Left lobe of liver (tissue), 2 donors: Measurements from ENCODE around the gene PGBD5. TPM values are rescaled to one million over a fixed set of nuclear protein-coding genes. Genes with fewer than 3 reads are reported as not detected.

Source experiments
- ATAC-seq: fragments of 200-7000 bp; cut with Tn5 transposase; one replicate; pipeline ENCODE4 v1.9.1; 2020; ENCODE audit warnings: mild to moderate bottlenecking, moderate library complexity
- DNase-seq: peaks from one replicate; pipeline ENCODE4 v3.0.0-alpha.2; 2020; ENCODE audit warnings: low spot score
- total RNA-seq: library from RNA; stranded (reverse); gene quantifications from one replicate; pipeline ENCODE4 v1.2.1, GENCODE V29; 2021
- donor health status: DM: no; HTN: no; CAD: no; lungs with moderate emphysema.
- donor health status: DM: no; HTN: yes; CAD: no.

The PGBD5 gene
- total RNA-seq, 1 donor from 2014 or later: 7.5 TPM

DNA sequence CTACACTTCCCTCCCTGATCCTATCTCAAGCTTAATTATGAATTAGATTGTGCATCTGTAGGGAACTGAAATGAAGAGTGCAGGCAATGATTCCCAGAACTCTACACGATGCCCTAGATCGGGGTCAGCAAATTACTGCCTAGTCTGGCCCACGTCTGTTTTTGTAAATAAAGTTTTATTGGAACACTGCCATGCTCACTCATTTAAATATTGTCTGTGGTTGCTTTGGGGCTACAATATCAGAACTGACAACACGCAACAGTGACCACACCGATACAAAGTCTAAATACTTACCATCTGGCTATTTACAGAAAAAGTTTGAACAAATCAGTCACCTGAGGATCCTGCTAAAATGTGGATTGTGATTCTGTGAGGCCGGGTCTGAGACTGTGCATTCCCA, 74.1 kb downstream of the PGBD5 start:
- DNase-seq: no peak

DNA sequence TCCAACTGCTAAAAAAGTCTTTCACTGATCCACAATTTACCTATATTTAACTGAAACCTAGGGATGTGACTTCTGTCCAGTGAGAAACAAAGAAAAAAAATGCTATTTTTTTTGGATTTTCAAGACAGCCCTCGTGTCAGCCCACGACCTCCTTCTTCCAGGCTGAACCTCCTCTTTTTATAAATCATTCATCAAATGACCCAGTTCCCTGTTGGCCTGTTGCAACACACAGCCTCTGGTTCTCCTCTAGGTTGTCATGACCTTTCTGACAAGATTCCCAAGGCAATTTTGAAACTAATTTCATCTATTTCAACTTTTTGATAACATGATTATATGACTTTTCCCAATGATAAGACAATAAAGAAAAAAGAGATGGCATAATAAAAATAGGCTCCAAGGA, 74.6 kb downstream of the PGBD5 start:
- ATAC-seq (peak; percentile 75), DNase-seq (peak; percentile 72)

More for the DNA sequence above, 74.1 kb downstream of the PGBD5 start:
- ATAC-seq: peak; percentile 63

GRCh38 chr1:230350208-230350921, 75.8 kb downstream of the PGBD5 start:
- ATAC-seq (peak; percentile 33), DNase-seq (peak; percentile 55)

DNA sequence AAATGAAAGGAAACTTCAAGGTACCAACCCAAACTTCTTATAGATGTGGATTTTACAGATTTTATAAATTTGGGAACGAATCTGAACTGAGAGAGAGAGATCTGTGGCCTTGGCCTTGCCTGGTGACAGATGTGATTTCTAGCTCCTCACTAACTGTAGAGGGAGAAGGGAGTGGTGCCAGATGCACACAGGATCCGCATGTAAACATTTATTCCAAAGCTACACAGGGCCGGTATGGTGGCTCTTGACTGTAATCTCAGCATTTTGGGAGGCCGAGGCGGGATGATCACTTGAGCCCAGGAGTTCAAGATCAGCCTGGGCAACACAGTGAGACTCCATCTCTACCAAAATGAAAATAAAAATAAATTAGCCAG, 77.1 kb downstream of the PGBD5 start:
- ATAC-seq: no peak

GRCh38 chr1:230348386-230349019, 77.6 kb downstream of the PGBD5 start:
- ATAC-seq (no peak), DNase-seq (no peak)

More for the DNA sequence above, 77.1 kb downstream of the PGBD5 start:
- DNase-seq: no peak

- no peak for DNase-seq
- no peak for ATAC-seq
These were observed 78.2 kb downstream of the PGBD5 start for GRCh38 chr1:230347896-230348295.

- ATAC-seq (peak; percentile 68), DNase-seq (peak; percentile 55)
These were observed 80.8 kb downstream of the PGBD5 start for GRCh38 chr1:230345139-230345885.

GRCh38 chr1:230342699-230343098, 83.4 kb downstream of the PGBD5 start:
- ATAC-seq (no peak), DNase-seq (no peak)

DNA sequence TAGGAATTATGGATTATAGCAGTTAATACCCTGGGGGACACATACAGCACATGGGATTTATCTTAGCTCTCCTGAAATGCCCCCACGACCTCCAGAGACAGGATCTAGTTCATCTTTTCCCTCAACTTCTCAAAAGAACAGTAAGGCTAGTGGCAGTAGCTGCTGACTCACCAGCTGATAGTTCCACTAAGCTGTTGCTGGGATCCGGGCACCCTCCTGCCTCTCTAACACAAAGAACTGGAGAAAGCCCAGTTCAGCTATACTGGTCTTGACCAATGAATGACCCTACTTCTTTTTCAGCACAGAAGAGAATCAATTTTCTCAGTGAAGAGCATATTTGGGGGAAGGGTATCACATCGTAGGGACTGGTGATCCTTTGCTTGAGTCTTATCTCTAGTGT, 84.1 kb downstream of the PGBD5 start:
- DNase-seq (no peak), ATAC-seq (no peak)

GRCh38 chr1:230341162-230341546, 85.0 kb downstream of the PGBD5 start:
- ATAC-seq: peak; percentile 51
- DNase-seq: no peak

DNA sequence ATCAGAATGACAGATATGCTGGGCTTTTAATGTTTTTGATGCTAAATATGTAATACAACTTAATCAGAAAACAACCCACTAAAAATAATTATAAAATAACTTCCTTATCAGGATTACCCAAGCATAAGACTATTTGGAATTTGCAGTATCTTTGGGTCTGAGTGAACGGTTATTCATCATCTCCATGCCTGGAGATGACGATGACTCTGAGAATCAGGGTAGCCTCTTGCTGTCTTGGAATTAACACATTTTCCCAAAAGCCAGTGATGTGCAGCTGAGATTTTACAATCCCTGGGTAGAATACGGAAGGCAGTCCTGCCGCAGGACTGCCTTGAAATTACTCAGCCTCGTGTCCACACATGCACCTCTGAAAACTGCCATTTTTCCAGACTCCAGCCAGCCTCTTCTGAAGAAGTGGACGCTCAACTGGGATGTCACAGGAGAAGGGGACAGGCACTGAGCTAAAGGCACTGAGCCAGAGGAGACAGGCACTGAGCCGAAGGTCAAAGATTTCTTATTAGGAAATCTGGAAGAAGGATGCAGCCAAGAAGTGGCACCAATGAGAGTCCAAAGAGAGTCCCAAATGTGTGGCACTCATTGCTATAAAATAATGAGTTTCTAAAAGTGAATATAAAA, 85.5 kb downstream of the PGBD5 start:
- ATAC-seq (peak; percentile 80), DNase-seq (peak; percentile 86)

- ATAC-seq (no peak), DNase-seq (no peak)
These were observed 87.1 kb downstream of the PGBD5 start for GRCh38 chr1:230339033-230339432.

GRCh38 chr1:230337266-230337665, 88.9 kb downstream of the PGBD5 start:
- ATAC-seq (no peak), DNase-seq (no peak)

- ATAC-seq: no peak
- no peak for DNase-seq
These were observed 90.1 kb downstream of the PGBD5 start for GRCh38 chr1:230335861-230336522.

GRCh38 chr1:230334447-230334837, 91.7 kb downstream of the PGBD5 start:
- ATAC-seq (no peak), DNase-seq (no peak)

DNA sequence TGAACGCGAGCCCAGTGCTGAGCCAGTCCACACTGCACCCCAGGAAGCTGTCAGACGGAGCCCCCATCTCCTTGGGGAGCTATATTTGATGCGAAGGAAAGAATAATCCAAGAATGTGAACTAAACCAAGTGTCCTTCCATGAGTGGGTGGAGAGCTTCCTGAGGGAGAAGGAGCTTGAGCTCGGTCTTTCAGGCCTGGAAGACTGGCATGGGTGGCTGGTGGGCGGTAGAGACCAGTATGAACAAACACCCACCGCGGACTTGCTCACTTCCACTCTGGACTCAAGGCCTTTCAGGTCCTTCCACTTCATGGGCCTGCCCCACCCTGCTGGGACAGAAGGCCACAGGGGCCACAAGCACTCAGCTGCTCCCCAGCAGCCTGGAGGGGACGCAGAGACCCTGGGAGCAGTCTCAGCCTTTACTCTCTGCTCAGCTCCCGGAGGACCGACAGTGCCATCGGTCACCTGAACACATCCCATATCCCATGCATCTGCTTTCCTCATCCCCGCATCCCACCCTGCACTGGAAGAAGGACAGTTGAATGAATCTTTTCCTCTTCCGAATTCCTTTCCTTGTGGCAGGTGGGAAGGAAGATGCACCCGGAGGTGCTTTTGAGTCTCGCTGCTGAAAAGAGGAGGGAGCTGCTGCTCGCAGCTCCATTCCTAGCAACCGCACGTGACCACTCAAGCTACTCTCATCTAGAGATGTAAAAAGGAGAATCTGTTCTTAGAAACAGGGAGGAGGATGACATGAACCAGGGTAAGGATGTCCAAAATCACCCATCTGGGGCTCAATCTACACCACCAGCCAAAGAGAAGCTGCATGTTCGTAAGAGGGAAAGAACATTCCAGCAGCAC, 92.3 kb downstream of the PGBD5 start:
- no peak for ATAC-seq

DNA sequence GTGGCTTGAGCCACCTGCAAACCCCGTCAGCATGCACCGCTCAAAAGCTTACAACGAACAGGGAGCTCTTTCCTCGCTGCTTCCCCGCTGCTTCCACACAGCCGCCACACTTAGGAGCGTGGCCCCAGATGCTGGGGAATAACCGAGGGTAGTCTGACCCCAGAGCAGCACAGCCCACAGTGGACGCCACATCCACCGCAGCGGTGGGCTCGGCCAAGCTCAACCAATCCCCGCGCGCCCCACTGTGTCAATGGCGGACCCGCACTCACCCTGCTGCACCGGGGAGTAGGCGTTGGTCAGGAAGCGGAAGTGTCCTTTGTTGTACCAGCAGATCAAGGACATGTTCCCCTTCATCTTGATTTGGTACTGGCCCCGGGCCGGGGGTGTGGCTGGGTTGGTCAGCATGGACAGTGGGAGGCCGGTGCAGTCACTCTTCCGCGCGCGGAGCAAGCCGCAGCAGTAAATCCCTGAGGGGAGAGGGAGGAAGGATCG, 93.5 kb downstream of the PGBD5 start:
- no peak for ATAC-seq
- DNase-seq: no peak

More for the DNA sequence above, 92.3 kb downstream of the PGBD5 start:
- no peak for DNase-seq

DNA sequence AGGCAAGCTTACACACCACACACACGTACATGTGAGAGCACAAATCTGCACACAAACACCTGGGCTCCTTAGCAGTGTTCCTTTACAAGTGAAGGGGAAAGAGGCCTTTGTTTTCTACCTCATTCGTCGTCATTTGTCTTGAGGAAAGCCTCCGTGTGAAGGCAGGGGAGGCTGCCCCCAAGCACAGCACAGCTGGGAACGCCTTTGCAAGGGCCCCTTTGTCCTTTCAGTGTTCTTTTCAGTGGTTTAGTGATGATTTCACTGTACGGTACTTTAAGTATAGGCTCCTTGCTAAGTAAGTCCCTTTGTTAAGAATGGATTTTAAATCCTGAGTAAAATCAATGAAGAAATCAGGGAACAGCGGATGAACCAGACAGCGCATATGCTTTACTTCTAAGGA, 94.1 kb downstream of the PGBD5 start:
- DNase-seq: no peak
- ATAC-seq: no peak

- DNase-seq: no peak
- no peak for ATAC-seq
These were observed 96.0 kb downstream of the PGBD5 start for GRCh38 chr1:230330157-230330556.
